AG09319 (cell line): ENCODE data around the gene CENPF.
"Not testable (repeated sequence)": the region's sequence is repeated elsewhere in the genome, so short reads cannot be mapped to it uniquely, and the experiment has no call there.

ENCODE experiments used
- DNase-seq: peaks from one replicate; pipeline ENCODE4 v3.0.0-alpha.2; 2010; ENCODE audit warnings: low read depth; ENCODE audit errors: extremely low read depth
- TF ChIP-seq, protein P1 (sequence below): IDR thresholded peaks from 2 replicates; pipeline ENCODE4 v1.5.1; 2011; ENCODE audit warnings: low read depth, mild to moderate bottlenecking, inconsistent platforms, low read length, moderate library complexity

CENPF gene

DNA sequence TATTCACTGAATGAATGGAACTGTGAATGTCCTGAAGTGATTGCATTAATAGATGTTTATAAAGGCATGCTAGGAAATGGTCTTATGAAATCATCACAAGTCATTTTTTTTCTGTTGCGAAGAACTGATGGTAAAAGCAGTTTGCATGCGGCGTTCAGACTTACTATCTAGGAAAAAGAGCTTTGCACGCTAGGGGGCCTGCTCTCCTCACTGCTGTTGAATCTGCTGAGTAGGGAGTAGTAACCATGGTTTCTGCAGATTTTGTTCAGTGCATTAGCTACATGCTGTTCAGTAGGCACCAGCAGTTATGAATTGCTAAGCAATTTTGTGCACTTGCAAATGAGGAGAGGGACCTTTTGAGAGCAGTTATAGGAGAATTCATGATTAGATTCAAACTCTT is 57.9 kb downstream of the CENPF start:
- DNase-seq: peak; percentile 77
- TF ChIP-seq, protein P1, sequence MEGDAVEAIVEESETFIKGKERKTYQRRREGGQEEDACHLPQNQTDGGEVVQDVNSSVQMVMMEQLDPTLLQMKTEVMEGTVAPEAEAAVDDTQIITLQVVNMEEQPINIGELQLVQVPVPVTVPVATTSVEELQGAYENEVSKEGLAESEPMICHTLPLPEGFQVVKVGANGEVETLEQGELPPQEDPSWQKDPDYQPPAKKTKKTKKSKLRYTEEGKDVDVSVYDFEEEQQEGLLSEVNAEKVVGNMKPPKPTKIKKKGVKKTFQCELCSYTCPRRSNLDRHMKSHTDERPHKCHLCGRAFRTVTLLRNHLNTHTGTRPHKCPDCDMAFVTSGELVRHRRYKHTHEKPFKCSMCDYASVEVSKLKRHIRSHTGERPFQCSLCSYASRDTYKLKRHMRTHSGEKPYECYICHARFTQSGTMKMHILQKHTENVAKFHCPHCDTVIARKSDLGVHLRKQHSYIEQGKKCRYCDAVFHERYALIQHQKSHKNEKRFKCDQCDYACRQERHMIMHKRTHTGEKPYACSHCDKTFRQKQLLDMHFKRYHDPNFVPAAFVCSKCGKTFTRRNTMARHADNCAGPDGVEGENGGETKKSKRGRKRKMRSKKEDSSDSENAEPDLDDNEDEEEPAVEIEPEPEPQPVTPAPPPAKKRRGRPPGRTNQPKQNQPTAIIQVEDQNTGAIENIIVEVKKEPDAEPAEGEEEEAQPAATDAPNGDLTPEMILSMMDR: peak; percentile 88

DNA sequence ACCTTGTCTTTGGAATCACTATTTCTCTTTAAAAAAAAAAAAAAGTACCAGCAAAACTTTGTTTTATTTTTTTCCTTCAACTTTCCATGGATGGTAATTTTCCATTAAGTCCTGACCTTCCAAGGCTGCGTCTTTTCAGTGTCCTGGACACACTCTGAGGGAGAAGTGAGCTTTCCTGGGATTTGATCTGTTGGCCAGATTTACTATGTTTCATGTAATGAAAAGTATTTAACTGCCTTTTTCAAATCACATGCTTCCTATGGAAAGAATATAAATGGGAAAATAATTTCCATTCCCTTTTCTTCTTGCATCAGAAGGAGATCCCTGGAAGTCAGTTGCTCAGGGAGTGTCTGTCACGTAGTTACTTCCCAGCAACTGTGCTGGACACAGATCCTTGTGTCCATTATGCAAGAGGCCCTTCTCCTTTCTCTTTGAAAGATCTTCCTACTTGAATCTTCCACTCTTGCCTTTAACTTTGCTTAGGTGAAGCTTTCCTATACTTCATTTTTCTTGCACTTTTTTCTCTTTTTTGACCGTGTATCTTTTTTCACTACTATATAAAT is 59.3 kb downstream of the CENPF start:
- no peak for DNase-seq
- TF ChIP-seq, protein P1: no peak

DNA sequence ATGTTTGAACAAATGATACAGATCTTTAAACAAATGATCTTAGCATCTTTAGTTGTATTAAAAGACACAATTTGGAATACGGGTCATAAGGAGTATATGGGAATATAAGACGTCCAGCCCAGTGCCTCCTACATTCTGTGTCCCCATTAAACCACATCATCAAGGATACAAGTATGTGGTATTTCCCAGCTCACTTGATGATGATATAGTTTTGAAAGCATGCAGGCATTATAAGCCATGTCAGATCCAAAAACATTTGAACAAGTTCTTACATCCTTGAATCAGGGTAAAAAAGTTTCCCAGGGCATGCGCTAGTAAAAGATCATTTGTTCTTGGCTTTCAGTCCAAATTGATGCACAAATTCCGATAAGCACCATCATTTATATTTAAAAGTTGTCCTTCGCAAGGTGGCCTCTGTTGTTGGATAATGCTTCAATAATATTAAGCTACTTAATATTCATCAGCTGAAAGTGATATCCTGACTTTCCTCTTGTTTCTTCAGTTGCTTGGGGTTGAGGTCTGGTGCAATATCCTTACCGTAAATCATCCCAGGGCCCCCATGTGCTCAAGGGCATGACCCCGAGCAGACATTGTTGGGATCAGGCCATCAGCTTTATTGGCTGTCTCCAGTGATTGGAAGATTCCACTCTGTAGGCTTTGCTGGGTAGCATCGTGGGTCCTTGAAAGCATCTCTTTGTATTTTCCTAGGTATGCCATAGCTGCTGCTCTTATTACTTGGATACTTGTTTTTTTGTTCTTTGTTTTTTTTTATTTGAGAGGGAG is 61.8 kb downstream of the CENPF start:
- no peak for DNase-seq
- TF ChIP-seq, protein P1: no peak

DNA sequence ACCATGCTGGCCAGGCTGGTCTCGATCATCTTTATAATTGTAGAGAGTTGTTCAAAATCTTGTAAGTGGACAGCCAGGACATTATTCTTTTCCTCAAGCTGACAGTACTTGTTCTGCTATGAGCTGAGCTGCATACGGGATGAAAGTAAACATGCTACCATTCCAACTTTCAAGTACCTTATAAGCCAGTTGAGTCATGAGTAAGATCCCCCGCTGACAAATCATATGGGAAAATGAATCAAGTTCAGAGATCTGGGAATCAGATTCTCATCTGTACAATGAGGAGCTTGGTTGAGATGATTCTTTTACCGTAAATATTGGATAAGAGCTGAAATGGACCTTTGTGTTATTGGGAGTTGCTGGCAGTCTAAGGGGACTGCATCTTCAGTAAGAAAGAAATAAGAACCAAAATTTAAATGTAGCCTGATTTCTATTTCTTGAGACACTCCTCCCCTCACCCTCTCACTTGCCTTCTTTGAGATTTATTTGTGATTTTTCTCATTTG is 62.7 kb downstream of the CENPF start:
- no peak for DNase-seq
- TF ChIP-seq, protein P1: no peak

DNA sequence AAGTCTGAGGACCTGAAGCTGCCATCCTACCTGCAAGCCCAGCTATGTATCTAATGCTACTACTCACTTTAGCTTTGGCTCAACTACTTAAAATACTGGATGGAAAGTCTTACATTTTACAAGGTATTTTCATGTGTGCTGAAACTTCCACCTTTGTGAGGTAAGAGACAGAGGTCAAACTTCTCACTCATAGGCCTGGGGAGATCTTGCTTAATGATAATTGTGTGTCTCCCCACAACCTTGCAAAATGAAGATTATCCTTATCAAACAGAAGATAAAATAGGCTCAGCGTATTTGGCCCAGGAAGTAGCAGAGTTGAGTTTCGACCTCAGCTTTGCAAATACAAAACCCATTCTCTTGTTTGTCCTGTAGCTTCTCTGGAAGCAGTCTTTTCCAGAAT is 63.7 kb downstream of the CENPF start:
- DNase-seq: no peak
- TF ChIP-seq, protein P1: no peak

DNA sequence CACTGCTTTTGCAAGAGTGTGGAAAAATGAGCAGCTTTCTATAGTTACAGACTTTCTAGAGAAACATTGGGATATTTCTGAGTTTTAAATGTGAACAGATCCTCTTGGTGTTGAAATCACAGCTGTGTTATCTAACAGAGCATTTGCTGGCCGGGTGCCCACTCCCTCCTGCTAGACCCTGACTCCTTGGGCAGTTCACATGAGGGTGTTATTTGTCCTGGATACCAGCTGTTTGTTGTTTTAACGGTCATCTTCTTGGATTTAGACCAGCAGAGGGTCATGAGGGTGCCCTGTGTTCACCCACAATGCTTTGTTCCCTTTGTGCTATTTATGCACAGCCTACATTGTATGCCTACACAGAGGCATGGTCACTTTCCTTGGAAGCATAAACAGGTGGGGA is 67.1 kb downstream of the CENPF start:
- TF ChIP-seq, protein P1: no peak
- peak; percentile 10 for DNase-seq

DNA sequence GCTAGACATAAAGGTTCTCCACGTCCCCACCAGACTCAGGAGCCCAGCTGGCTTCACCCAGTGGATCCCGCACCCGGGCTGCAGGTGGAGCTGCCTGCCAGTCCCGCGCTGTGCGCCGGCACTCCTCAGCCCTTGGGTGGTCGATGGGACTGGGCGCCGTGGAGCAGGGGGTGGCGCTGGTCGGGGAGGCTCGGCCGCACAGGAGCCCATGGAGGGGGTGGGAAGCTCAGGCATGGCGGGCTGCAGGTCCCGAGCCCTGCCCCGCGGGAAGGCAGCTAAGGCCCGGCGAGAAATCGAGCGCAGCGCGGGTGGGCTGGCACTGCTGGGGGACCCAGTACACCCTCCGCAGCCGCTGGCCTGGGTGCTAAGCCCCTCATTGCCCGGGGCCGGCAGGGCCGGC is 70.0 kb downstream of the CENPF start:
- DNase-seq: not testable (repeated sequence)
